Muscle layer of colon (tissue), 2 donors: ENCODE results near the gene RAP2B.

ENCODE experiments used
- H3K27ac ChIP-seq: one replicate; pipeline ENCODE4 v1.7.0; 2013; ENCODE audit warnings: low read depth, mild to moderate bottlenecking, low read length, moderate library complexity
- H3K27me3 ChIP-seq, 2 donors: one replicate each; pipeline ENCODE4 v1.7.0; 2013; ENCODE audit warnings: low read length in 2 of 2, mild to moderate bottlenecking in 2 of 2; ENCODE audit not compliant: insufficient read depth in 2 of 2, control insufficient read depth in 1 of 2
- H3K36me3 ChIP-seq: one replicate; pipeline ENCODE4 v1.7.0; 2013; ENCODE audit warnings: mild to moderate bottlenecking, low read length; ENCODE audit not compliant: insufficient read depth
- H3K4me1 ChIP-seq: one replicate; pipeline ENCODE4 v1.7.0; 2013; ENCODE audit warnings: mild to moderate bottlenecking, low read length; ENCODE audit not compliant: insufficient read depth
- H3K4me3 ChIP-seq, 2 donors: one replicate each; pipeline ENCODE4 v1.7.0; 2013; ENCODE audit warnings: low read length in 2 of 2, low read depth in 1 of 2, mild to moderate bottlenecking in 1 of 2, moderate library complexity in 1 of 2
- H3K9ac ChIP-seq: one replicate; pipeline ENCODE4 v1.7.0; 2013; ENCODE audit warnings: low read length
- H3K9me3 ChIP-seq: one replicate; pipeline ENCODE4 v1.7.0; 2013; ENCODE audit warnings: mild to moderate bottlenecking, low read length
- donor health status: abdominal sarcoma.
- donor health status: Adenocarcinoma of cecum.

RAP2B gene

GRCh38 chr3:153161138-153161713, 800 bp upstream of the RAP2B start:
- Histone ChIP-seq H3K27me3 (no peaks in the 10 kb centered on the region), H3K27ac (peak overlapping the region; percentile 98), H3K9me3 (no peaks in the 10 kb centered on the region), H3K4me3 (peak overlapping the region; percentile 95 to 99), H3K9ac (peak overlapping the region; percentile 37), H3K4me1 (peaks cover 13% of the 10 kb centered on the region), H3K36me3 (no peaks in the 10 kb centered on the region)

GRCh38 chr3:153162513-153163392, 727 bp downstream of the RAP2B start:
- H3K4me1 ChIP-seq, result peaks cover 19% of the 10 kb centered on the region
- H3K27me3 ChIP-seq, result no peaks in the 10 kb centered on the region
- peak overlapping the region; percentile 67 for H3K9ac ChIP-seq
- H3K9me3 ChIP-seq, result no peaks in the 10 kb centered on the region
- H3K4me3 ChIP-seq, result peak overlapping the region; percentile 86 to 99
- H3K36me3 ChIP-seq, result no peaks in the 10 kb centered on the region
- H3K27ac ChIP-seq, result peak overlapping the region; percentile 98

- no peaks in the 10 kb centered on the region for H3K36me3 ChIP-seq
- H3K9me3 ChIP-seq, result no peaks in the 10 kb centered on the region
- no peaks in the 10 kb centered on the region for H3K27me3 ChIP-seq
- peaks cover 19% of the 10 kb centered on the region for H3K4me1 ChIP-seq
- peak overlapping the region; percentile 86 to 99 for H3K4me3 ChIP-seq
- peak overlapping the region; percentile 98 for H3K27ac ChIP-seq
- H3K9ac ChIP-seq, result peak overlapping the region; percentile 67
Observed at GRCh38 chr3:153163393-153163724, 1.3 kb downstream of the RAP2B start.

- peaks cover 19% of the 10 kb centered on the region for H3K4me1 ChIP-seq
- peak overlapping the region; percentile 35 to 99 for H3K4me3 ChIP-seq
- no peaks in the 10 kb centered on the region for H3K9me3 ChIP-seq
- no peak overlapping the region for H3K9ac ChIP-seq
- no peaks in the 10 kb centered on the region for H3K36me3 ChIP-seq
- no peaks in the 10 kb centered on the region for H3K27me3 ChIP-seq
- H3K27ac ChIP-seq, result peak overlapping the region; percentile 98
Observed at GRCh38 chr3:153163756-153164550, 1.9 kb downstream of the RAP2B start.

- H3K27ac ChIP-seq, result no peak overlapping the region
- no peaks in the 10 kb centered on the region for H3K9me3 ChIP-seq
- no peaks in the 10 kb centered on the region for H3K36me3 ChIP-seq
- H3K9ac ChIP-seq, result no peak overlapping the region
- H3K4me3 ChIP-seq, result peak overlapping the region in 1 of 2 donors; percentile 26
- peaks cover 19% of the 10 kb centered on the region for H3K4me1 ChIP-seq
- no peaks in the 10 kb centered on the region for H3K27me3 ChIP-seq
Observed at GRCh38 chr3:153165261-153165681, 3.2 kb downstream of the RAP2B start.

GRCh38 chr3:153166206-153166605, 4.2 kb downstream of the RAP2B start:
- no peak overlapping the region for H3K4me3 ChIP-seq

GRCh38 chr3:153166796-153167195, 4.8 kb downstream of the RAP2B start:
- no peaks in the 10 kb centered on the region for H3K36me3 ChIP-seq
- H3K27ac ChIP-seq, result no peak overlapping the region
- no peaks in the 10 kb centered on the region for H3K27me3 ChIP-seq
- H3K9ac ChIP-seq, result no peak overlapping the region
- peaks cover 19% of the 10 kb centered on the region for H3K4me1 ChIP-seq
- no peaks in the 10 kb centered on the region for H3K9me3 ChIP-seq
- no peak overlapping the region for H3K4me3 ChIP-seq

More at GRCh38 chr3:153166206-153166605, 4.2 kb downstream of the RAP2B start:
- Histone ChIP-seq H3K27ac (no peak overlapping the region), H3K9ac (no peak overlapping the region), H3K36me3 (no peaks in the 10 kb centered on the region), H3K9me3 (no peaks in the 10 kb centered on the region), H3K4me1 (peaks cover 19% of the 10 kb centered on the region), H3K27me3 (no peaks in the 10 kb centered on the region)

GRCh38 chr3:153169793-153170383, 7.9 kb downstream of the RAP2B start:
- Histone ChIP-seq H3K4me1 (peaks cover 14% of the 10 kb centered on the region), H3K27me3 (no peaks in the 10 kb centered on the region), H3K9ac (no peak overlapping the region), H3K27ac (no peak overlapping the region), H3K36me3 (no peaks in the 10 kb centered on the region), H3K9me3 (no peaks in the 10 kb centered on the region), H3K4me3 (no peak overlapping the region)

- H3K36me3 ChIP-seq, result no peaks in the 10 kb centered on the region
- H3K4me1 ChIP-seq, result peaks cover 5% of the 10 kb centered on the region
- H3K4me3 ChIP-seq, result no peak overlapping the region
- H3K27me3 ChIP-seq, result no peaks in the 10 kb centered on the region
- H3K27ac ChIP-seq, result no peak overlapping the region
- no peak overlapping the region for H3K9ac ChIP-seq
- H3K9me3 ChIP-seq, result no peaks in the 10 kb centered on the region
Observed at GRCh38 chr3:153171256-153171655, 9.2 kb downstream of the RAP2B start.

GRCh38 chr3:153171918-153172317, 9.9 kb downstream of the RAP2B start:
- Histone ChIP-seq H3K4me1 (peaks cover under 1% of the 10 kb centered on the region), H3K27ac (no peak overlapping the region), H3K9ac (no peak overlapping the region), H3K27me3 (no peaks in the 10 kb centered on the region), H3K4me3 (no peak overlapping the region), H3K36me3 (no peaks in the 10 kb centered on the region), H3K9me3 (no peaks in the 10 kb centered on the region)
